GM21576 (cell line): ENCODE measurements around the gene PHF13.
"Not testable (repeated sequence)": the region's sequence is repeated elsewhere in the genome, so short reads cannot be mapped to it uniquely, and the experiment has no call there.

Source experiments
- ATAC-seq: cut with Tn5 transposase; IDR thresholded peaks from one replicate; pipeline ENCODE4 v1.9.1; 2021; ENCODE audit warnings: mild to moderate bottlenecking, moderate library complexity; ENCODE audit not compliant: unreplicated experiment

PHF13 gene

GRCh38 chr1:6653436-6654290 lies 40.1 kb downstream of the PHF13 start:
- no peak for ATAC-seq

GRCh38 chr1:6657138-6657537 lies 43.6 kb downstream of the PHF13 start:
- ATAC-seq: no peak

GRCh38 chr1:6658359-6659060 lies 45.0 kb downstream of the PHF13 start:
- no peak for ATAC-seq

- ATAC-seq: no peak
Observed at GRCh38 chr1:6660415-6661049, 47.0 kb downstream of the PHF13 start.

- ATAC-seq: not testable (repeated sequence)
Observed at GRCh38 chr1:6662468-6662867, 48.9 kb downstream of the PHF13 start.

- ATAC-seq: no peak
Observed at GRCh38 chr1:6666696-6667095, 53.2 kb downstream of the PHF13 start.

- ATAC-seq: no peak
Observed at GRCh38 chr1:6667139-6667538, 53.6 kb downstream of the PHF13 start.

GRCh38 chr1:6668503-6668902 lies 55.0 kb downstream of the PHF13 start:
- no peak for ATAC-seq

GRCh38 chr1:6672558-6672957 lies 59.0 kb downstream of the PHF13 start:
- ATAC-seq: no peak
